ENCODE results near the gene TXNRD1.
"Not testable (repeated sequence)": the region's sequence is repeated elsewhere in the genome, so short reads cannot be mapped to it uniquely, and the experiment has no call there.

The TXNRD1 gene

GRCh38 chr12:104237930-104238329 is 22.4 kb downstream of the TXNRD1 start:
- DNase-seq (ENCODE audit: low spot score): no peak

DNA sequence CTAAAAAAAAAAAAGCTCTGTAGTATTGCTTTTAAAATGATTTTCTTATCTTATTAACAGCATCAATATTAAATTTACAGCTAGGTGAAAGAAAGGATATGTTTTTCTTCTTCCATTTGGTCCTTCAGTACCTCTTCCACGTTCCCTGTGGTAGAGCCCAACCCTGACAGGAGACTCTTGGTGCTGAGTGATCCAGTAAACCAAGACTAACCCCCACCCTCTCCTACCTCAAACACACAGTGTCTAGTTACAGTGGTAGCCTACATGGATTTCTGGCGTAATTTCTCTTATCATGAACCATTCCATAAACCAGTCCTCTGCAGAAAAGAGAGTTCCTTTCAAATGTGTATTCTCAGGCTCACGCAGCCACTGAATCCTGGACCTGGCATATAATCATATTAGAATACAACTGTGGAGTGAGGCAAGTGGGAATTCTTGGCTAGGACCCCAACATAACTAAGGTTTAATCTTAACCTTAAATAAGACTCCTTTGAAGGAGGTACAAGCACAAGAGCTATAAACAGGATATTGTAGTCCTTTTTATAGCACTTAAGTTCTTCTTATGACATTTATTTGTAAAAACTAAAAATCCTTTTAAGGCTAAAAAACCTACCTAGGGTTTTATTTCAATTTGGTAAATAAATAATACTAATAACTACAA is 27.1 kb downstream of the TXNRD1 start:
- no peak for DNase-seq (ENCODE audit: low spot score)

DNA sequence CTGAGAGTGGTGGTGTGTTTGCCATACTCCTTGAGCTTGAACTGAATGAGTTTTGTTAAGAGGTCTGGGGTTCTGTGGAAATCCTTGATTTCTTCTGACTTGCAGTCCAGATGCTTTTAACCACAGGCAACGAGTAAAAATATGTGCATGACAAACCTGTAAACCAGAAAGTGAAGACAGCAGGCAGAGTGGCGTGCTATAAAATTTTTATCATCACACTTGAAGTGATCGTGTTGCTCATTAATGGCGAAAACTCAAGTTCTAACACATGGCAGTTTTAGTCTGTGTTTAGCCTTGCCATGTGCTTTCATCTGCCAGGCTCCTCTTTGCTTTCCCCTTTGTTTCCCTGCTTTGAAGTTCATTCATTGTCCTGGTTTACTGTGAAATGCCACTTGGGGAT is 28.0 kb downstream of the TXNRD1 start:
- no peak for DNase-seq (ENCODE audit: low spot score)

DNA sequence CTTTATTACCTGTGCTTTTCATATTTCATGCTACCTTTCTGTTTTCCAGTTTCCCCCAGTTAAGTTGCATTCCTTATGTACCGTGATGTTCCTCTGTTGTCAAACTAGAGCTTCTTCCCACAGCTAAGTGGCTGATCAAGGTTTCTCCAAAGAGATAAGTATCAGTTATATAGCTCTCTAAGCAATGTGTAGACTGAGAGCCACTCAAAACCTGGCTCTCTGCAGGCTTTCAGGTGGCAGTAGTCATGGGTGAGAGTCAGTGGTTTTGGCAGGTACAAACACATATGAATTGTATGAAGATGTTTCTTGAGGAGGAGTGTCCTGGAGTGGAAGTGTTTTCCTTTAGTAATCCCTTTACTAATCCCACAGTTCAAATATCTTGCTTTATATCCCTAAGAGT is 28.4 kb downstream of the TXNRD1 start:
- DNase-seq (ENCODE audit: low spot score): no peak

DNA sequence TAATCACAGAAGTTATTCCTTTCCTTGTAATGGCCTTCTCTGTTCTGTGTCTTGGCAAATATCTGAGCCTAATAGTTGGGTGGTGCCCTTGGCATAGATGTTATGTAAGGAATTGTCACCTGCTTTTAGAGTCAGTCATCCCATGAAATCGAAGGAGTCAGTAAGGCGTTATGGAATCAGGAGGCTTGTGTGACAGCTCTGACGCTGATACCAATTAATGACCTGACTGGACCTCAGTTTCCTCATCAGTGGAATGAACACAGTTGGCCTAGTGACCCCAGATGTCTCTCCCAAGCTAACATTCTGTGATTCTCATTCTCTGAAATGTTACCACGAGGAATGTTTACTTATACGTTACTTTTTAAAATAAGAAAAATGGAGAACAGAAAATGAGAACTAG is 32.1 kb downstream of the TXNRD1 start:
- DNase-seq (ENCODE audit: low spot score): no peak

DNA sequence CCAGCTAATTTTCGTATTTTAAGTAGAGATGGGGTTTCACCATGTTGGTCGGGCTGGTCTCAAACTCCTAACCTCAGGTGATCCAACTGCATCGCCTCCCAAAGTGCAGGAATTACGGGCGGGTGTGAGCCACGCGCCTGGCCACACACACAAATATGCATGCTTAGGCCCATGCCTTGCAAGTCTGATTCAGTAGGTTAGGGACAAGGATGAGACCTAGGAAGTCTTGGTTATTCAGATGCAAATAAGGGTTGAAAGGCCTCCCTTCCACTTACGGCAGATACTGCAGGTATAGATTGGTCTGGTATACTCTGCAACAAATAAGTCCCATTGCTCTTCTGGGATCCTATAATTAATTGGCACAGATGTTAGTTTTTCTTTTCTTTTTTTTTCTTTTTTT is 32.9 kb downstream of the TXNRD1 start:
- DNase-seq (ENCODE audit: low spot score): no peak

- no peak for DNase-seq (ENCODE audit: low spot score)
These were observed 33.4 kb downstream of the TXNRD1 start for GRCh38 chr12:104249017-104249416.

- DNase-seq (ENCODE audit: low spot score): no peak
These were observed 34.3 kb downstream of the TXNRD1 start for GRCh38 chr12:104249898-104250297.

DNA sequence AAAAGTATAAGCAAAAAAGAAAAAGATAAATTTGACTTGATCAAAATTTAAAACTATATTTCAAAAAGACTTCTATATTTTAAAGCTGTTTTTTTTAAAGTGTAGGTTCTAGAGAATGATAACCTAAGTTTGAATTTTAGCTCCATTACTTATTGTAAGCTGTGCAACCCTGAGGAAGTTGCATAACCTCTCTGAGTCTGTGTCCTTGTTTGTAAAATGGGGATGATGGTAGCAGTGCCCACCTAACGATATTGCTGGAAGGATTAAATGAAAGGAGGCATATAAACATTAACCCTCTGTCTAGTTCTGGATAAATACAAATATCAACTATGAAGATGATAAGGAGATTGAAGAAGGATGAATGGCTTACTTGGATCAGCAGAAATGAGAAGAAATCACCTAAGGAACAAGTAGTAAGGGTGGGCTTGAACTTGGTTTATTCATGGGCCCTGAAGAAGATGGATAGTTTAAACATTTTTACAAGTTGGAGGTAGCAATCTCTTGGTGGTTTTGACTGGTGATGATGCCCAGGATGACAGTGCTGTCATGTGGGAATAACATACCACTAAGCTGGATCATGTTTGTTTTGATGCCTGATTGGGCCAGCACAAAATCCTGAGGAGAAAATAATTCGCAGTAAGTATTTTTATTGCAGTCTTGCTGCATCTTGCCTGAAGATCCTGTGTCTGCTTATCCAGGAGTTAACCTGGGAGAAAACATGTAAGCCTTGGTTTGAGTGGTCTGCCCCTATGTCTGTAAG is 35.0 kb downstream of the TXNRD1 start:
- DNase-seq (ENCODE audit: low spot score): peak; percentile 14

- DNase-seq (ENCODE audit: low spot score): no peak
These were observed 42.4 kb downstream of the TXNRD1 start for GRCh38 chr12:104257913-104258472.

DNA sequence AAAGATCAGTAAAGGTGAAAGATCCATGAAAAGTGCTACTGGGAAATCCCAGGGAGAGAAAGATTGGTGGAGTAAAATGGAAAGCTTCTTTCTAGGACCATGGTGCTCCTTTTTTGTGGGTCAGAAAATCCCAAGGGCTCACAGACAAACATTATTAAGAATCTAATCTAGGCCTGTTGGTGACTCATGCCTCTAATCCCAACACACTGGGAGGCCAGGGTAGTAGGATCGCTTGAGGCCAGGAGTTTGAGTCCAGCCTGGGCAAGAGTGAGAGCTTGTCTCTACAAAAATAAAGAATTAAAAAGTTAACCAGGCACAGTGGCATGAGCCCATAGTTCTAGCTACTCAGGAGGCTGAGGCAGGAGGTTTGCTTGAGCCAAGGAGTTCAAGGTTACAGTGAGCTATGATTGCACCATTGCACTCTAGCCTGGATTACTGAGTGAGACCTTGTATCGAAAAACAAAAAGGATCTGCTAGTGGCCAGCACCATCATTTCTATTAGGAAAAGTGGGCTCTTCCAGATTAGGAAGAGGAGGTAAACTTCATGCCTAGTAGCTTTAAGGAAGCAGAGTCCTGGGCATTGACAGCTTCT is 43.0 kb downstream of the TXNRD1 start:
- DNase-seq (ENCODE audit: low spot score): no peak

DNA sequence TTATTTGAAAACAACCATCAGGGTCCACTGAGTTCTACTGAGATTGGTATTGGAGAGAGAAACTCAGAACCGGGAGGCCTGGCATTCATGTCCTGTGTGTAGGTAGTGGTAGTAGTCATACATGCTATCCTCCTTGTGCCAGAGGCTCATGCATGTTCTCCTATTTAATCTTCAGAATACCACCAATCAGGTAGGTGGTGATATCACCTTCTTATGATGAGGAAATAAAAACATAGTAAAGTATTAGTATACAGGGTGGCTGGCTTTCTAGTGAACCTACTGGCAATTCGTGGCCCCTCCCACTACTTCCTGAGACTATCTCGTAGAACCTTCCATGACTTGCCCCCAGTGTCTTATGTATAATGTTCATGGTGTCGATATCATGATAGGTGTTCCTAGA is 47.4 kb downstream of the TXNRD1 start:
- DNase-seq (ENCODE audit: low spot score): no peak

GRCh38 chr12:104263580-104264358 is 48.2 kb downstream of the TXNRD1 start:
- no peak for DNase-seq (ENCODE audit: low spot score)

GRCh38 chr12:104265436-104265835 is 49.9 kb downstream of the TXNRD1 start:
- DNase-seq (ENCODE audit: low spot score): not testable (repeated sequence)

DNA sequence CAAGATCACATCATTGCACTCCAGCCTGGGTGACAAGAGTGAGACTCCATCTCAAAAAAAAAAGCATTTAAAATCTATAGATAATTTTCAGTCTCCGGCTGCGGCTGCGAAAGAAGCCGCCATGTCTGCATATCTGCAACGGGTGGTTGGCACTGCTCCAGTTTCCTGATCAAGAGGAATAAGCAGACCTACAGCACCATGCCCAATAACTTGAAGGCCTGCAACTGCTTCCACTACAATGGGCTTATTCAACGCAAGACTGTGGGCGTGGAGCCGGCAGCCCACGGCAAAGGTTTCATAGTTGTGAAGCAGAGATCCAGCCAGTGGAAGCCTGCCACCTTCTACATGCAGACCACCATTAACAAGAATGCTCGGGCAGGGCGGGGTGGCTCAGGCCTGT is 57.4 kb downstream of the TXNRD1 start:
- no peak for DNase-seq (ENCODE audit: low spot score)

GRCh38 chr12:104273503-104273902 is 57.9 kb downstream of the TXNRD1 start:
- DNase-seq (ENCODE audit: low spot score): no peak

GRCh38 chr12:104274811-104275210 is 59.2 kb downstream of the TXNRD1 start:
- DNase-seq (ENCODE audit: low spot score): no peak

DNA sequence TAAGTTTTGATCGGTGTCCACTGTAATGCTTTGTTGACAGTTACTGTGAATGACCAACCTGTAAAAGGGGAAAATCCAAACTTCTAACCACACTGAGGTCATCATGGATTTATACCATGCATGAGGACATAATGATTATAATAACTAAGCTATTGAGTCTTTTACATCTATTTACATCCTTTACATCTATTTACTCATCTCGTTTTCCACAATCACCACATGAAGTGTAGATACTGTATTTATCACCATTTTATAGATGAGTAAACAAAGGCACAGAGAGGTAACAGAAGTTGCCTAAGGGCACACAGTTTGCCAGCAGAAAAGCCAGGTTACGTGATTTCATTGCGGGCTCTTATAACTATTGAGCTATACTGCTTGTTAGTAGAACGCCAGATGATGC is 60.1 kb downstream of the TXNRD1 start:
- no peak for DNase-seq (ENCODE audit: low spot score)

- DNase-seq (ENCODE audit: low spot score): no peak
These were observed 60.9 kb downstream of the TXNRD1 start for GRCh38 chr12:104276273-104277131.

- DNase-seq (ENCODE audit: low spot score): no peak
These were observed 63.6 kb downstream of the TXNRD1 start for GRCh38 chr12:104279164-104279563.

- DNase-seq (ENCODE audit: low spot score): no peak
These were observed 64.5 kb downstream of the TXNRD1 start for GRCh38 chr12:104280111-104280510.

Measured in hepatic stellate cell (primary cell).